ENCODE results near the gene IGLL1.
"Not testable (repeated sequence)": the region's sequence is repeated elsewhere in the genome, so short reads cannot be mapped to it uniquely, and the experiment has no call there.

The IGLL1 gene

DNA sequence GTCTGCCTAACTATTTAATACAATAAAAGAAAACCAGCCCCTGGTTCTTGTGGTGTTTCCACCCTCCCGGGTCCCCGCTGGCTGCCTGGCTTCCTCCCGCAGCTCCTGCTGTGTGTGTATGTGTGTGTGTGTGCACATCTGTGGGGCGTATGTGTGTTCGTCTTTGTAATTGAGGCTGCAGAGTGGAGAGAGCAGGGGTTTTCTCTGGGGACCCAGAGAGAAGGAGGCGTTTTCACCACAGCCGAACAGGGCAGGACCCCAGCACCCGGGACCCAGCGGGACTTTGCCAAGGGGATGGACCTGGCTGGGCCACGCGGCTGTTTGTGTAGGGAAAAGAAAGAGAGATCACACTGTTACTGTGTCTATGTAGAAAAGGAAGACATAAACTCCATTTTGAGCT lies 42.7 kb downstream of the IGLL1 start:
- Mint-ChIP-seq H3K27me3 (peaks cover 36% of the 10 kb centered on the region), H3K4me3 (no peak overlapping the region), H3K36me3 (ENCODE audit: low read depth) (no peaks in the 10 kb centered on the region), H3K4me1 (ENCODE audit: low read depth) (no peaks in the 10 kb centered on the region), H3K9me3 (no peaks in the 10 kb centered on the region), H3K27ac (no peak overlapping the region)
- intact Hi-C loops (cut with micrococcal nuclease): no loop called here

GRCh38 chr22:23536821-23537345 lies 43.2 kb downstream of the IGLL1 start:
- intact Hi-C loops (cut with micrococcal nuclease): no loop called here
- Mint-ChIP-seq H3K9me3 (no peaks in the 10 kb centered on the region), H3K36me3 (ENCODE audit: low read depth) (no peaks in the 10 kb centered on the region), H3K4me1 (ENCODE audit: low read depth) (no peaks in the 10 kb centered on the region), H3K27ac (no peak overlapping the region), H3K4me3 (no peak overlapping the region), H3K27me3 (peaks cover 36% of the 10 kb centered on the region)

DNA sequence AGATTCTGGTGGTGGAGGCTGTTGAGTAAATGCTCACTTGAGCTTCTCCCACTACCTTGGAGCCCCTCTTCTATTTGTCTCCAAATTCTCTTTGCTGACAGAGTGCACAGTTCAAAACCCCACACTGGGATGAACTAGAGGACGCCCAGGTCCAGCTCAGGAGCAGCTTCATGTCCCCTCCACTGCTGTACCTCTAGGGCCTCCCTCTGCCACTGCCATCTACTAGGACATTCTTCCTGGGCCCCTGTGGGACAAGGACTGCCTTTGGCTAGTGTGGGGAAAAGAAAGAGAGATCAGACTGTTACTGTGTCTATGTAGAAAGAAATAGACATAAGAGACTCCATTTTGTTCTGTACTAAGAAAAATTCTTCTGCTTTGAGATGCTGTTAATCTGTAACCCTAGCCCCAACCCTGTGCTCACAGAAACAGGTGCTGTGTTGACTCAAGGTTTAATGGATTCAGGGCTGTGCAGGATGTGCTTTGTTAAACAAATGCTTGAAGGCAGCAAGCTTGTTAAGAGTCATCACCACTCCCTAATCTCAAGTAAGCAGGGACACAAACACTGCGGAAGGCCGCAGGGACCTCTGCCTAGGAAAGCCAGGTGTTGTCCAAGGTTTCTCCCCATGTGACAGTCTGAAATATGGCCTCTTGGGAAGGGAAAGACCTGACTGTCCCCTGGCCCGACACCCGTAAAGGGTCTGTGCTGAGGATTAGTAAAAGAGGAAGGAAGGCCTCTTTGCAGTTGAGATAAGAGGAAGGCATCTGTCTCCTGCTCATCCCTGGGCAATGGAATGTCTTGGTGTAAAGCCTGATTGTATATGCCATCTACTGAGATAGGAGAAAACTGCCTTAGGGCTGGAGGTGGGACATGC lies 44.1 kb downstream of the IGLL1 start:
- intact Hi-C loops (cut with micrococcal nuclease); H3K4me1 Mint-ChIP-seq (ENCODE audit: low read depth); H3K36me3 Mint-ChIP-seq (ENCODE audit: low read depth); H3K27ac Mint-ChIP-seq; H3K9me3 Mint-ChIP-seq; H3K4me3 Mint-ChIP-seq: not testable (repeated sequence)
- peaks cover 34% of the 10 kb centered on the region for H3K27me3 Mint-ChIP-seq

DNA sequence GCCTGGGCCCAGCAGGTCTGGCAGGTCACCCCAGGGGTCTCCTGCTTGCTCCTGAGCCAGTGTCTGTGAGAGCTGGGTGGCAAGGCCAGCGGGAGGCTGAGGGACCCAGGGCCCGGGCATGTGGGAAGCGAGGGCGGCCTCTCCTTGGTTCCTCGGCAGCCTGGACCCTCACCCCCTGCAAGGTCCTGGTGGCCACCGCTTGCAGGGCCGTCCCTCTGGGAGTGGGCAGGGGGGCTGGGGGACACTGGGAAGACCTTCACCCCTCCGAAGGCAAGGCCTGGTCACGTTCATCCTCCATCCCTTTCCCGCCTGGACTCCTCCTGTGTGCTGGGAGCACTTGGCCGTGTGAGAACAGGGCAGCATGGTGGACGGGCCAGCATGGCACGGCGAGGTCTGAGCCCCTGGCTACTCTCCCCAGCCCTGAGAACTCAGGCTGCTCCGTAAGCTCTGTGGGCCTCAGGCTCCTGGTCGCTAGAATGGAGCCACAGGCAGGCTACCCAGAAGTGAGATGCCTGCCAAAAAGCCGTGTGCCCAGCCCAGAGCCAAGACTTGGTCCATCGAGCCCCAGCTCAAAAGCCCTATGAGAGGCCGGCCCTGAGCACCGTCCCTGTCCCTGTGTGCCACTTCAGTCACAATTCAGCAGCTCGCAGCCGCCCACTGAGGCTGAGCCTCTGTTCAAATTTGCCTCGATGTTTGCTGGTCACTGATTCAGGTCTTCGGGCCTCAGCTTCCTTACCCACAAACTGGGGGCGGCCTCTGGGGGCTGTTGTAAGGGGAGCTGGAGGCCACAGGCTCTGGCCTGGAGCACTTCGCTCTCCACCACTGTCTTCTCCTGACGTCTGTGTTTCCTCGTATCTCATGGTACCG lies 45.0 kb downstream of the IGLL1 start:
- Mint-ChIP-seq H3K9me3 (no peaks in the 10 kb centered on the region), H3K27me3 (peaks cover 35% of the 10 kb centered on the region), H3K27ac (no peak overlapping the region), H3K36me3 (ENCODE audit: low read depth) (no peaks in the 10 kb centered on the region), H3K4me3 (no peak overlapping the region), H3K4me1 (ENCODE audit: low read depth) (no peaks in the 10 kb centered on the region)
- intact Hi-C loops (cut with micrococcal nuclease): no loop called here

- no peaks in the 10 kb centered on the region for H3K36me3 Mint-ChIP-seq (ENCODE audit: low read depth)
- peaks cover 38% of the 10 kb centered on the region for H3K27me3 Mint-ChIP-seq
- intact Hi-C loops (cut with micrococcal nuclease): no loop called here
- H3K27ac Mint-ChIP-seq: no peak overlapping the region
- no peak overlapping the region for H3K4me3 Mint-ChIP-seq
- H3K4me1 Mint-ChIP-seq (ENCODE audit: low read depth): peaks cover under 1% of the 10 kb centered on the region
- no peaks in the 10 kb centered on the region for H3K9me3 Mint-ChIP-seq
Observed at GRCh38 chr22:23534201-23534850, 45.8 kb downstream of the IGLL1 start.

DNA sequence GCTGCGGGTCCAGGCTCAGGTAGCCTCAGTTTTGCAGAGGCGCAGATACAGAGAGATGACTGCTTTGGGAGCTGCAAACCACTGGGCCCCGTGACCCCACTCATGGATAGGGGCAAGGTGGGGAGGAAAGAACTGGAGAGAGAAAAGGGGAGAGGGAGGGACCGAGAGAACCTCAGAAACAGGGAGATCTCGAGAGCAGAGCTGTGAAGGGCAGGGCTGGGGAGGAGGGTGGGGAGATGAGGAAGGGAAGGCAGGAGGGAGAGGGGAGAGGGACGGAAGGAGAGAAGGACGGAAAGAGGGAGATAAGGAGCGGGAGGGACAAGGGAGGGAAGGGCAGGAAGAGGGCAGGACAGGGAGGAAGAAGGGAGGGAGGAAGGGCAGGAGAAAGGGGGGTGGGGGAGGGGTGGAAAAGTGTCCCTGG lies 46.3 kb downstream of the IGLL1 start:
- H3K27ac Mint-ChIP-seq: no peak overlapping the region
- H3K36me3 Mint-ChIP-seq (ENCODE audit: low read depth): no peaks in the 10 kb centered on the region
- peaks cover 6% of the 10 kb centered on the region for H3K4me1 Mint-ChIP-seq (ENCODE audit: low read depth)
- no peak overlapping the region for H3K4me3 Mint-ChIP-seq
- no peaks in the 10 kb centered on the region for H3K9me3 Mint-ChIP-seq
- intact Hi-C loops (cut with micrococcal nuclease): no loop called here
- H3K27me3 Mint-ChIP-seq: peaks cover 40% of the 10 kb centered on the region

DNA sequence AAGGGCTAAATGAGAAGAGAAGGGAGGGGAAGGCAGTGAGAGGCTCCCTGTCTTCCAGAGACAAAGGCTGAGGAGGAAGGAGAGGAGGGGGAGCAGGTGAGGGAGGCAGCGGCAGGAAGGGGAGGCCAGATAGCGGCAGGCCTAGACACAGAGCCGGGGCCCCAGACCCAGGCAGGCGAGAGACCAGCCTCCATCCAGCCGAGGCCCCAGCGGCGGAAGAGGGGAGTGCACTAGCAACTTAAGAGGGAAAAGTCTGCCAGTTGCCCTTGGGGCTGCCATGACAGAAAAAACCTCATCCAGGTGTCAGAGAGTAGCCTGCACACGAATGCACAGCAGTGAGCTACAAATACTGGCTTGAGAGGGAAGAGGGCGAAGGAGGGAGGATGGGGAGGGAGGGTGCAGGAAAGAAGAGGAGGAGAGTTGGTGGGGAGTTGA lies 46.7 kb downstream of the IGLL1 start:
- Mint-ChIP-seq H3K27me3 (peaks cover 41% of the 10 kb centered on the region), H3K4me3 (no peak overlapping the region), H3K36me3 (ENCODE audit: low read depth) (no peaks in the 10 kb centered on the region), H3K4me1 (ENCODE audit: low read depth) (peaks cover 10% of the 10 kb centered on the region), H3K27ac (no peak overlapping the region), H3K9me3 (no peaks in the 10 kb centered on the region)
- intact Hi-C loops (cut with micrococcal nuclease): no loop called here

GRCh38 chr22:23532731-23533130 lies 47.4 kb downstream of the IGLL1 start:
- H3K27ac Mint-ChIP-seq: no peak overlapping the region
- peaks cover 41% of the 10 kb centered on the region for H3K27me3 Mint-ChIP-seq
- peaks cover 15% of the 10 kb centered on the region for H3K4me1 Mint-ChIP-seq (ENCODE audit: low read depth)
- intact Hi-C loops (cut with micrococcal nuclease): no loop called here
- no peak overlapping the region for H3K4me3 Mint-ChIP-seq
- no peaks in the 10 kb centered on the region for H3K36me3 Mint-ChIP-seq (ENCODE audit: low read depth)
- H3K9me3 Mint-ChIP-seq: no peaks in the 10 kb centered on the region

DNA sequence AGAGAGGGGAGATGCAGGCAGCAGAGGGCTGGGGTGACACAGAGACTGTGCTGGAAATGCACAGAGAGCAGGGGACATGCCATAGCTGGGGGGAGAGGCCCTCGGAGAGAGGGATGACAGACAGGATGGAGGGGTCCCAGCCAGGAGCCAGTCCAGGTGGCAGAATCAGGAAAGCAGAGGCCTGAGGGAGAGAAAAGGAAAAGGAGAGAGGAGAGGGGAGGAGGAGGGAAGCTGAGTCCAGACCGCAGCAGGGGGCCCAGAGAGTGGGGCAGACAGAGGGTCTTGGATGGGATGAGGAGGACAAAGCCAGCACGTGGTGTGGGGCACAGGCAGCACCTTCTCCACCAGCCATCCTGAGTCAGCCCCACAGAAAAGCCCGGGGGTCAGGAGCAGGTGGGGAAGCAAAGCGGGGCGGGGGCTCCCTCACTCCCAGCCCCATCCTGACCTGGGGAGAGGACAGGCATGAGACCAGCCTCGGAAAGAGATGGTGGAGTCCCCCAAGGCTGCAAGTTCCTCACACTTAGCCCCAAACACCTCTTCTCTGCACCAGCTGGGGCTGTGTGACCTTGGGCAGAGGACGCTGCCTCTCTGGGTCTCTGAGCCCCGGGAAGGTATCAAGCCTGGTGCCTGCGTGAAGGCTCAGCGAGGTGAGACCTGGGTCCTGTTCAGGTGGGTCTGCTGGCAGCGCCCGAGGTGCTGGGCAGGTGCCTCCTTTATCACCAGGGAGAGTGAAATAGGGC lies 48.0 kb downstream of the IGLL1 start:
- Mint-ChIP-seq H3K9me3 (no peaks in the 10 kb centered on the region), H3K4me1 (ENCODE audit: low read depth) (peaks cover 20% of the 10 kb centered on the region), H3K27me3 (peaks cover 42% of the 10 kb centered on the region), H3K4me3 (no peak overlapping the region), H3K36me3 (ENCODE audit: low read depth) (no peaks in the 10 kb centered on the region), H3K27ac (no peak overlapping the region)
- intact Hi-C loops (cut with micrococcal nuclease): no loop called here

- no peak overlapping the region for H3K4me3 Mint-ChIP-seq
- no peaks in the 10 kb centered on the region for H3K9me3 Mint-ChIP-seq
- H3K36me3 Mint-ChIP-seq (ENCODE audit: low read depth): no peaks in the 10 kb centered on the region
- peaks cover 45% of the 10 kb centered on the region for H3K27me3 Mint-ChIP-seq
- no peak overlapping the region for H3K27ac Mint-ChIP-seq
- peaks cover 20% of the 10 kb centered on the region for H3K4me1 Mint-ChIP-seq (ENCODE audit: low read depth)
- intact Hi-C loops (cut with micrococcal nuclease): no loop called here
Observed at GRCh38 chr22:23531283-23531956, 48.7 kb downstream of the IGLL1 start.

GRCh38 chr22:23530766-23531282 lies 49.3 kb downstream of the IGLL1 start:
- Mint-ChIP-seq H3K4me3 (no peak overlapping the region), H3K9me3 (no peaks in the 10 kb centered on the region), H3K4me1 (ENCODE audit: low read depth) (peaks cover 20% of the 10 kb centered on the region), H3K36me3 (ENCODE audit: low read depth) (no peaks in the 10 kb centered on the region), H3K27ac (no peak overlapping the region), H3K27me3 (peaks cover 47% of the 10 kb centered on the region)
- intact Hi-C loops (cut with micrococcal nuclease): no loop called here

DNA sequence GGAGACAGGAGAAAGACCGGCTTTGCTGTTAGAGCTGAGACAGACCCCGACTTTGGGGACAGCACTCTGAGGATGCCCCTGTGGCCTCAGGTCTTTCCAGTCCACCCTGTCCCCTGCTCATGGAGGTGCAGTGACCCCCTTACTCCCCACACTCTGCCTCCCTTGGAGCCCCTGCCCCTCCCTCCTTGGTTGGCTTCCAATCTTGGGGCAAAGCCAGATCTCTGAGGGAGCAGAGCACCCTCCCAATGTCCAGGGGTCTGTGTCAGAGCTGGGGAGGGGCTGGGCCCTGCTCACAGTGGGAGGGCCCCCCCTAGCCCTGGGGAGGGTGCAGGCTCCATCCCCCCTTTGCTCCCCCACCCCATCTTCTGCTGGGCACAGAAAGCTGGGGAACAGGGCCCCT lies 50.0 kb downstream of the IGLL1 start:
- Mint-ChIP-seq H3K27me3 (peaks cover 48% of the 10 kb centered on the region), H3K4me3 (no peak overlapping the region), H3K36me3 (ENCODE audit: low read depth) (no peaks in the 10 kb centered on the region), H3K4me1 (ENCODE audit: low read depth) (peaks cover 20% of the 10 kb centered on the region), H3K9me3 (no peaks in the 10 kb centered on the region), H3K27ac (no peak overlapping the region)
- intact Hi-C loops (cut with micrococcal nuclease): no loop called here
